HG02623 (cell line): ENCODE measurements around the gene TBC1D14.
A peak's percentile ranks its signal among the peaks of the same experiment; 100 is the strongest.
"Not testable (repeated sequence)": the region's sequence is repeated elsewhere in the genome, so short reads cannot be mapped to it uniquely, and the experiment has no call there.

ENCODE experiments used
- ATAC-seq: cut with Tn5 transposase; IDR thresholded peaks from one replicate; pipeline ENCODE4 v1.9.1; 2021; ENCODE audit warnings: moderate library complexity; ENCODE audit not compliant: unreplicated experiment

The TBC1D14 gene

GRCh38 chr4:6967846-6968340, 58.3 kb downstream of the TBC1D14 start:
- ATAC-seq: no peak

DNA sequence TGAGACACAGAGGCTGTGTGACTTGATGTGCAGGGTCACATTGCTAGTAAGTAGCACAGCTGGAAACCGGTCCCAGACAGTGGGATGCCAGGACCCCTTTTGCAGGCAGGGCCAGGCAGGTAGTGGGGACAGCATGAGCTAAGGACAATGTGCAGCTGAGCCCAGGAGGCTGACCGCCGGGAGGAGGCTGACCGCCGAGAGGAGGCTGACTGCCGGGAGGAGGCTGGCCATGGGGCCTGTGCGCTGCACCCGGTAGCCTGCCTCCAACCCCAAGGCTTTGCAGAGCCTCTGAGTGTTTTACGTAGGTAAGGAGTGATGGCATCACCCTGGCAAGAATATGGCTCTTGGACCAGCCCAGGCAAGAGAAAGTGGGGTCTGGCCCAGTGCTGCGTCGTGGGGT, 58.9 kb downstream of the TBC1D14 start:
- ATAC-seq: no peak

- no peak for ATAC-seq
These were observed 60.5 kb downstream of the TBC1D14 start for GRCh38 chr4:6969826-6970800.

DNA sequence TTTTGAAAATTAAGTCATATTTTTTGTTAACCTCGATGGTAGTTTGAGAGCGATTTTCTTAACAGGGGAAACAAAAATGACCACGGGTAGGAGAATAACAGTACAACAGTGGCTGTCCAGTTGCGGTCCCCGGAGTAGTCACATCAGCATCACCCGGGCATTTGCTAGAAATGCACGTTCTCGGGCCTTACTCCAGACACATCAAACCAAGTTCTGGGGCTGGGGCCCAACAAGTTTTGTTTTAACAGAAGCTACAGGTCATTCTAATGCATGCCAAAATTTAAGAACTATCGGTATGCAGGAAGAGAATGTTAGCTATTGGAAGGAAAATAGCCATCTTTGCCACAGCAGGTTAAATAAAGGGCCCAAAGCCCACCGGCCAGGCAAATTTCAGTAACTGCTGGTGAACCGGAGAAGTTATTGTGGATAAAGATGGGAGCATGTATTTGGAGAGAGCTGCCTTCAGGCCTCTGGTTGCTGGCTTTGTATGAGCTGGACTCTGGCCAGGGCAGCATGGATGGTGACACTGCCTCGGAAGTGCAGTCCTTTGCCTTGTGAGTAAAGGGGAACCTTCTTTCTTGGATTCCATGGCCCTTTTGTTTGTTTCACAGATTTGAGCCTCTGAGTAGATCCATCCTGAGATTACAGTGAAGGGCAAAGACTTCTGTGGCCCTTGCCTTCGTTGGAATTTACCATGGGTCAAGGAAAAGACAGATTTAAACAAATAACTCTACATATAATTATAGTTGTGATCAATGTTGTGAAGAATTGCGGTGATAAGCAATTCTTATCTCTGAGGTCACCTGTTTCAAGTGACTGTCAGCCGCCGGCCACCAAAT, 62.1 kb downstream of the TBC1D14 start:
- no peak for ATAC-seq

DNA sequence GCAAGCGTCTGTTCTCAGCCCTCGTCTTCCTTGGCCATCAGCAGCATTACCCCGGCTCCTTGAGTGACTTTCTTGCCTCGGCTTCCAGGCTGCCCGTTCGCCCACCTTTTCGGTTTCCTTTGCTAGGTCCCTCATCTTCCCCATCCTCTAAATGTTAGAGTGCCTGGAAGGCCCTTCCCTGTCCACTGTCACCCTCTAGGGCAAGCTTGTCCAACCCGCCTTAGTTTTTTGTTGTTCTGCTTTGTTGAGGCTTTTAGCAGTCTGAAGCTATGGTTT, 62.7 kb downstream of the TBC1D14 start:
- ATAC-seq: no peak

- no peak for ATAC-seq
These were observed 63.3 kb downstream of the TBC1D14 start for GRCh38 chr4:6972911-6973310.

GRCh38 chr4:6974138-6974848, 64.7 kb downstream of the TBC1D14 start:
- ATAC-seq: peak; percentile 47

DNA sequence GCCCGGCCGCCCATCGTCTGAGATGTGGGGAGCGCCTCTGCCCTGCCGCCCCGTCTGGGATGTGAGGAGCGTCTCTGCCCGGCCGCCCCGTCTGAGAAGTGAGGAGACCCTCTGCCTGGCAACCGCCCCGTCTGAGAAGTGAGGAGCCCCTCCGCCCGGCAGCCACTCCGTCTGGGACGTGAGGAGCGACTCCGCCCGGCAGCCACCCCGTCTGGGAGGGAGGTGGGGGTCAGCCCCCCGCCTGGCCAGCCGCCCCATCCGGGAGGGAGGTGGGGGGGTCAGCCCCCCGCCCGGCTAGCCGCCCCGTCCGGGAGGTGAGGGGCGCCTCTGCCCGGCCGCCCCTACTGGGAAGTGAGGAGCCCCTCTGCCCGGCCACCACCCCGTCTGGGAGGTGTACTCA, 68.2 kb downstream of the TBC1D14 start:
- ATAC-seq: not testable (repeated sequence)

- ATAC-seq: no peak
These were observed 74.0 kb downstream of the TBC1D14 start for GRCh38 chr4:6983544-6984142.

DNA sequence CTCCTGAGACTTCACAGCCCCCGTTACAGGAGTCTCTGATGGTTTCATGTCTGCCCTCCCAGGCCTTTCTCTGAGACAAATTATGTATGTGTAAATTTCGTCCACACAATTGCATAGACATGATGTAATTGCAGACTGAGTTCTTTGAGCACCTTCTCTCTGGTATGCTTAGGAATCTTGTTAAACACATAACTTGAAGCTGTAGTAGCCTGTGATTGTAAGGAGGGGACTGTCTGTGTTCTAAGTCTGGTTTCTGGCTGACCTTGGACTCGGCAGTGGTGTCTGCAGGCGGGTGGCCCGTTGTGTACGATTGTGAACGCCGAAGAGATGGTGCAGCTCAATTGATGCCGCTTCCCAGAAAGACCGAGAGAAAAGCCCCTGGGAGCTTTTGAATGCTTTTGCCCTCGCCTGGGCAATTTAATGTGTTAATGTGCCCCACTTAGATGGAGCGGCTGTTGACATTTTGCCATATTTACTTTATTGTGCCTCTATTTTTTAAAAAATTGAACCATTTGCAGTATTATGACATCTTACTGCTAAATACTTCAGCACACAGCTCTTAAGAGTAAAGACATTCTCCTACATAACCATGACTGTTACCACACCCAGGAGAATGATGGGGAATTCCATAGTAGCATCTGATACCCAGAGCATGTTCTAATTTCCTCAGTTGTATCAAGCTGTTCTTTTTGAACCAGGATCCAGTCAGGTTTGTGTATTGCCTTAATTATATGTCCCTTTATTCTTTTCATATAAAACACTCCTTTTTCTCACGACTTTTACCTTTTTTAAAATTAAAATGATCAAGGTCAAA, 75.2 kb downstream of the TBC1D14 start:
- ATAC-seq: no peak

DNA sequence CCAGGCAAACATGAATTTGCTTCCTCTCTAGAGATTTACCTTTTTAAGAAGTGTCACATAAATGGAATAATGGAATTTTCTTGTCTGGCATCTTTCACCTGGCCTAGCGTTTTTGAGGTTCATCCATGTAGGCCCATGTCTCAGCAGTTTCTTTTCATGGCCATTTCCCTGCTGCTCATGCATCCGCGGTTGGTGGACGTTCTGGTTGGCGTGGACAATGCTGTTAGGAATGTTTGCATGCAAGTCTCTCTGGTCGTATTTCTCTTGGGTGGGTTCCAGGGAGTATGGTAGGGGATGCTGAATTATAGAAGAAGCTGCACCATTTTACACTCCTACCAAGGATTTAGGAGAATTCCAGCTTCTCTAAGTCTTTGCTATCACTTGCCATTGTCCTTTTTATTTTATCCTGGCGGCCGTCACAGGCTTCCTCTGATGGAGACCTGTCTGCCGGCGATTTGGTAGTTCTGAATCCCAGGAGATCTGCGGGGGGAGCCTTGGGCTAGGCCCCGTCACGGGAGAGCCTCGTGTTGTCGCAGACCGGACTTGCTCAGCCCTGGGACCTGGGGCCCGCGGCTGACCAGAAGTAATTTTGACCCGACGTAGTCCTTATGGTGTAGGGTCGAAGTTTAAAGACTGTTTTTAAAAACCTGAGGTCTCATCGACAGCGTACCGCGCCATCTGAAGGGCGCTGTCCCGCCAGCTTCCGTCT, 76.6 kb downstream of the TBC1D14 start:
- ATAC-seq: peak; percentile 13

GRCh38 chr4:6986781-6987587, 77.4 kb downstream of the TBC1D14 start:
- ATAC-seq: peak; percentile 80

DNA sequence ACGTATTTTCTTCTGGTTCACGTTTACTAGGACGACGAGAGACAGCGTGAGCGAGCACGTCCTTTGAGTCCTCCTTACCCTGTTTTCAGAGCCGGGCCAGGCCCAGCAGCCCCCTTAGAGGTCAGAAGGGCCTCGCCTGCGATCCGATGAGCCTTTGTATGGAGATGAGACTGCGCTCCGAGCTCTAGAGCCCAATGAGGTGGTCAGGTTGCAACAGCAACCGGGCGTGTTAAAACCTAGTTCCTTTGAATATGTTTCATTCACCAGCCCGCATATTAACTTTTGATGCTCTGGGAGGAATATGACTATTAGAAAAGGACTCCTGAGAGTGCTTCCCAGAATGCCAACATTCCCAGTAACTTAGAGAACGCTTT, 77.9 kb downstream of the TBC1D14 start:
- ATAC-seq: peak; percentile 4

- ATAC-seq: no peak
These were observed 78.5 kb downstream of the TBC1D14 start for GRCh38 chr4:6988016-6988715.

GRCh38 chr4:6989331-6989923, 79.8 kb downstream of the TBC1D14 start:
- ATAC-seq: no peak

DNA sequence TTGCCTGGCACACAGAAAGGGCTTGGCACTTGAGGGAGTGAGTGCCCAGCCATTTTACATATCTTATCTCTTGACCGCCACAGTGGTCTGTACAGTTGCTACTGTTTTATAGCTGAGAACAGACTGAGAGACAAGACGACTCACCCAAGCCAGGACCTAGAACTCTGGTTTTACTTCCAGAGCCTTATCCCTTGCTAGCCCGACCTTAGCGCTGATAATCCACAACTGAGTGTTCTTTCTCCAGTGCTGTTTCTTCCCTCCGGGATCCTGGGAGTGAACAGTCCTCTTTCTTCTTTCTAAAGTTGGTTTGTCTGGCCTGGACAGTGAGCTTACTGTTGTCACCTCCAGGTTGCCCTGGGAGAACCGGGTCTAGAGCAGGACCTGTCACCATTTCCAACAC, 81.0 kb downstream of the TBC1D14 start:
- ATAC-seq: no peak

GRCh38 chr4:6991249-6991648, 81.6 kb downstream of the TBC1D14 start:
- no peak for ATAC-seq
